HG03520 (cell line): ENCODE measurements around the gene NYAP1.
"Not testable (repeated sequence)": the region's sequence is repeated elsewhere in the genome, so short reads cannot be mapped to it uniquely, and the experiment has no call there.

Experiments used
- ATAC-seq: cut with Tn5 transposase; IDR thresholded peaks from one replicate; pipeline ENCODE4 v1.9.1; 2021; ENCODE audit warnings: mild to moderate bottlenecking, moderate library complexity; ENCODE audit not compliant: unreplicated experiment

NYAP1 gene

DNA sequence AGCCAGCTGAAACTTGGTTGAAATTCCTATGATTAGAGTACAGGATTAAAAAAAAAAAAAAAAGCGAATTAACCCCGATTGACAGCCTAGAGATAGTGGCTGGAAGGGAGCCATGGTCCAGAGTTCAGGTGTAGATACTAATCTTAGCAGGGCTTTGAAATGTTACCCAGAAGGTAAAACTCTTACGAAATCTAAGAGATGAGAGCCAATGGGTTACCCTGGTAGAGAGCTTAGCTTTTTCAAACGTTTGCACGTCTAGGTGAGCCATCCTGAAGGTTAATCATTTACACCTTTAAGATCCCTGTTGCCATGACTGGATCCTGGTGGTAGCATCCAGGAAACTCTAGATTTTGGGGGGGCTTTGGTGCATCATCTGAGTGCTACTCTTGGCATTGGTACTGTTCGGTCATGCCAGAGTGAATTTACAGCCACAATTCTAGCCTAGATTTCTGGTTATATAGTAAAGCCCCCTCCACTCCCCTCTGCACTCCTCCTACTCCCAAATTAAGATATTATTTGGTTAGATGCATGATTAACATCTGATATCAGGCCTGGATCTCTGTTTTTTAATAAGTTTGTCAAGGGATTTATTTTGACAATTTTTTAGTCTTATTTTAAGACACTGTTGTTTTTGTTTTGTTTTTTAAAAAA lies 56.5 kb downstream of the NYAP1 start:
- ATAC-seq: no peak

DNA sequence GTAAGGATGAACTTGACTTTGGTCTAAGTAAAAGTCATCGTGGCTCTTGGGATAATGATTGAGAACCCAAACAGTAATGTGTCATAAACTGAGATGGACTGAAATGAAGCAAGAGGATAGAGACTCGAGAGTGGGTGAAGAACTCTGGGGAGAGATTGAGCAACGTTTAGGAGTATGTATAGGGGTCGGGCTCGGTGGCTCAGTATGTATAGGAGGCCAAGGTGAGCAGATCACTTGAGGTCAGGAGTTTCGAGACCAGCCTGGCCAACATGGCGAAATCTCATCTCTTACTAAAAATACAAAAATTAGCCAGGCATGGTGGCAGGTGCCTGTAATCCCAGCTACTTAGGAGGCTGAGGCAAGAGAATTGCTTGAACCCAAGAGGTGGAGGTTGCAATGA lies 57.6 kb downstream of the NYAP1 start:
- ATAC-seq: not testable (repeated sequence)

DNA sequence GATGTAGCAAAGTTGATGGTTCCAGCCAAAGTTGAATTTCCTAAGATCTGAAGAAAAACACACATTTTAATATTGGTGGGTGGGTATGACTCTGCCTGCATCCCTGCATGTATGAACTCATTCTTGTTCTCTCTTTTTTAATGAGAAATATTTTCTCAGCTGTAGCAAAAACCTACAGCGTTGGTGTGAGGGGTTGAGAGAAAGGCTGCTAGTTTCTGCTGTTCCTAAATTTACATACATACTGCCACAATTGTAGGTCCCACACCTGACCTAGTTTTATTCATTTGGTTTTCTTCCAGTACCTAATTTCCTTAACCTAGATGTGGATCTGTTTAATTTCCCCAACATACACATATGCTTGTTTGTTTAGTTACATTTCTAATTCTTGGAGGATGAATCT lies 59.9 kb downstream of the NYAP1 start:
- ATAC-seq: no peak

GRCh38 chr7:100544386-100544785 lies 60.7 kb downstream of the NYAP1 start:
- ATAC-seq: no peak
